HUES64 (cell line): ENCODE results near the gene FAM76A.
A peak's percentile ranks its signal among the peaks of the same experiment; 100 is the strongest.
"Not testable (repeated sequence)": the region's sequence is repeated elsewhere in the genome, so short reads cannot be mapped to it uniquely, and the experiment has no call there.

Experiments used
- H3K27ac ChIP-seq: 2 replicates; pipeline ENCODE4 v1.7.0; 2013; ENCODE audit warnings: low read depth, low read length, inconsistent platforms
- H3K27me3 ChIP-seq: 2 replicates; pipeline ENCODE4 v1.6.1; 2013; ENCODE audit warnings: mild to moderate bottlenecking, low read length; ENCODE audit not compliant: insufficient read depth
- H3K36me3 ChIP-seq: 2 replicates; pipeline ENCODE4 v1.6.1; 2013; ENCODE audit warnings: mild to moderate bottlenecking, low read length; ENCODE audit not compliant: insufficient read depth
- H3K4me1 ChIP-seq: 2 replicates; pipeline ENCODE4 v1.6.1; 2013; ENCODE audit warnings: mild to moderate bottlenecking, low read length, moderate library complexity; ENCODE audit not compliant: insufficient read depth
- H3K4me3 ChIP-seq: 2 replicates; pipeline ENCODE4 v1.5.1; 2013; ENCODE audit warnings: mild to moderate bottlenecking, low read length, moderate library complexity
- H3K9ac ChIP-seq: 2 replicates; pipeline ENCODE4 v1.6.1; 2013; ENCODE audit warnings: mild to moderate bottlenecking, low read depth, low read length
- H3K9me3 ChIP-seq: 2 replicates; pipeline ENCODE4 v1.6.1; 2013; ENCODE audit warnings: low read depth, low read length; ENCODE audit not compliant: insufficient read depth
- WGBS: fragments of 150-250, 120-280 bp; methylation state at CpG from one replicate; pipeline ENCODE4 v1.1.7; 2013; ENCODE audit warnings: missing lambda C conversion rate; 5-methylcytosine and 5-hydroxymethylcytosine counted together

The FAM76A gene

DNA sequence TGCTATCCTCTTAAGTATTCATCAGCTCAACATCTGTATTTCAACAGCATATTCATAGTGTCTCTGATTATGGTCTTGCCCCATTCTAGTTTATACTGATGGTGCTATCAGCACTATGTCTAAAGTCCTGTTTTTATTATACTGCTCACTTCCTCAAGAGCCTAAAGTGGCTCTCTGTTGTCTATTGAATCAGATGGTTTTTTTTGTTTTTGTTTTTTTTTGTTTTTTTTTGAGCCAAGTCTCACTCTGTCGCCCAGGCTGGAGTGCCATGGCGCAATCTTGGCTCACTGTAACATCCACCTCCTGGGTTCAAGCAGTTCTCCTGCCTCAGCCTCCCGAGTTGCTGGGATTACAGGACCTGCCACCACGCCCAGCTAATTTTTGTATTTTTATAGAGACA lies 53.4 kb downstream of the FAM76A start:
- Histone ChIP-seq H3K4me1 (peaks cover 2% of the 10 kb centered on the region; the same call in 1 of the 2 replicates), H3K27me3 (no peaks in the 10 kb centered on the region), H3K9me3 (no peaks in the 10 kb centered on the region), H3K9ac (no peak overlapping the region), H3K4me3 (no peak overlapping the region), H3K27ac (no peak overlapping the region), H3K36me3 (no peaks in the 10 kb centered on the region)
- WGBS, result 93% methylated on average over 4 of the region's 4 CpGs

DNA sequence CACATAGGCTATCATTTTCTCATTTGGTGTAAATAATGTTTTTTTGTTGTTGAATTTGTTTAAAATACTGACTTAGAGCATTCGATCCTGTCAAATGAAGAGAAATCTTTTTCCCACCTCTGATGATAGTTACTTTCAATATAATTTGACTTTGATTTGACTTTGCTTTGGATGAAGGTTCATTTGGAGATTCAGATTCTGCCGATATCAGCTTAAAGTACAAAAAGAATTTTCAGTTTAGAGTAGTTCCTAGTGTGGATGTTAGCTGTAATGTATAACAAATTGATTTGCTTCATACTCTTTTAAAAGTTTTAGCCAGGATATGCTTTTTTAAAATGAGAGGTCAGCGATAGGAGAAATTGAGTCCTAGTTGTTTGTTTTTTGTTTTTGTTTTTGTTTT lies 57.2 kb downstream of the FAM76A start:
- 92% methylated on average over 3 of the region's 3 CpGs for WGBS
- H3K4me1 ChIP-seq, result no peaks in the 10 kb centered on the region

DNA sequence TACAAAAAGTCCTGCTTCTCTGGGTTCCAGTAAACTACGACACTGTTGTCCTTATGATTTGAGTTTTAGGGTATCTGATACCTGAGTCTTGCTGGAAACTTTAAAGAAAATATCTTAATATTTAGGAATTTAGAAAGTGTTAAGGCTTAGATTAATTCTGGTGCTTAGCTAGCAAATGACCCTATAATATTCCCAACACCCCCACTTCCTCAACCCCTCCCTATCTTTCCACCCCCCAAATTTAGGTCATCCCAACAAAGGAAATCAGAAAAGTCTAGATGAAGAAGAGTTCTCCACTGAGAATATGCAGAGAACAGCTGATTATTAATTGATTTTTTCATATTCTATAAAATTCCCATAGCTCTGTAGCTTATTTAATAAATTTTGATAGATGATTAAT lies 58.9 kb downstream of the FAM76A start:
- no peak overlapping the region for H3K9ac ChIP-seq
- no peak overlapping the region for H3K27ac ChIP-seq
- no peaks in the 10 kb centered on the region for H3K36me3 ChIP-seq
- H3K4me3 ChIP-seq, result no peak overlapping the region
- no peaks in the 10 kb centered on the region for H3K27me3 ChIP-seq
- H3K9me3 ChIP-seq, result no peaks in the 10 kb centered on the region
- H3K4me1 ChIP-seq, result no peaks in the 10 kb centered on the region
- WGBS, result 92% methylated on average over 1 of the region's 1 CpG

More for the DNA sequence above, 57.2 kb downstream of the FAM76A start:
- Histone ChIP-seq H3K9ac (no peak overlapping the region), H3K27me3 (no peaks in the 10 kb centered on the region), H3K36me3 (no peaks in the 10 kb centered on the region), H3K9me3 (no peaks in the 10 kb centered on the region), H3K4me3 (no peak overlapping the region), H3K27ac (no peak overlapping the region)

DNA sequence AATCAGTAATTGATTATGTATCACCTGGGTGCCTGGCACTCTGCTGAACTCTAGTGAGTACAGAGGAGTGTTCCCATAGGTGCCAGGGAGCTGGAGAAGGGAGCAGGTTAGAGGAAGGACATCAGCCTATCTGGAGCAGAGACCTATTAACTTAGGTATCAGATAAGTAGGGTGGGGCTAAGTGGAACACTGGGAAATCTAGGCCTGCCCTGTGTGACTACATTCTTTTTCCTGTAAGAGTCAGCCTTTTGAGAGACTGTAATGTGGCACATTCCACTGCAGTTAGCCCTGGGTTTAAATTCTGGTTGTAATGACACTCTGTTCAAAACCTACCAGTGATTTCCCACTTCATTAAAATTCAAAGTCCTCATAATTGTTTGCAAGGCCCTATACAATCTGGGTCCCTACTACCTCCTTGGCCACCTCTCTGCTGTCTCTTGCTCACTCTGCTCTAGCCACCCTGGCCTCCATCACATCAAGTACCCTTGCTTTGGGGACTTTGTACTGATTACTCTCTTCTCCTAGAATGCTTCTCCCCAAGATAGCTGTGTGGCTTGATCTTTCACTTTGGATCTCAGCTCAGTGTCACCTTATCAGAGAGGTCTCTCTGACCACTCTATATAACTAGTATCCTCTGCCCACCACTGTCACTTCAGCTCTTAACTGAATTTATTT lies 60.2 kb downstream of the FAM76A start:
- peaks cover 5% of the 10 kb centered on the region; the same call in 1 of the 2 replicates for H3K36me3 ChIP-seq
- no peak overlapping the region for H3K4me3 ChIP-seq
- no peaks in the 10 kb centered on the region for H3K9me3 ChIP-seq
- H3K27ac ChIP-seq, result no peak overlapping the region
- no peaks in the 10 kb centered on the region for H3K4me1 ChIP-seq
- H3K9ac ChIP-seq, result no peak overlapping the region
- H3K27me3 ChIP-seq, result no peaks in the 10 kb centered on the region

DNA sequence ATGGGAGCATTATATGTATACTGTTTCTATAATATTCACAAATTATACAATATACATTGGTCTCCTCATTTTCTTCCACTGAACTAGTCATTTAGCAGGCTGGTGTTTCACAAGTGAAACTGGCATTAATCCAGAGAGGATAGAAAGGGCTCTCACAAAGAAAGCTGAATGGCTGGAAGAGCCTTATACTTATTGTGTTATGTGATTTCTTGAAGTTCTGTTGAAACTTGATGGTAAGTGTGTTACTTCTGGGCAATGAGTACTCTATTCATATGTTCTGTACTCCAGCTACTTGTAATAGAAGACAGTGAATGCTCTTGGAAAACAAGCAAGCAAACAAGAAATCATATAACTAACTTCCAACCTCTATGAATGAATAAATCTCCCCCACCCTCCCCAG lies 62.1 kb downstream of the FAM76A start:
- Histone ChIP-seq H3K4me3 (no peak overlapping the region), H3K27ac (no peak overlapping the region), H3K27me3 (no peaks in the 10 kb centered on the region), H3K9me3 (no peaks in the 10 kb centered on the region), H3K4me1 (no peaks in the 10 kb centered on the region), H3K9ac (no peak overlapping the region), H3K36me3 (peaks cover 5% of the 10 kb centered on the region; the same call in 1 of the 2 replicates)

DNA sequence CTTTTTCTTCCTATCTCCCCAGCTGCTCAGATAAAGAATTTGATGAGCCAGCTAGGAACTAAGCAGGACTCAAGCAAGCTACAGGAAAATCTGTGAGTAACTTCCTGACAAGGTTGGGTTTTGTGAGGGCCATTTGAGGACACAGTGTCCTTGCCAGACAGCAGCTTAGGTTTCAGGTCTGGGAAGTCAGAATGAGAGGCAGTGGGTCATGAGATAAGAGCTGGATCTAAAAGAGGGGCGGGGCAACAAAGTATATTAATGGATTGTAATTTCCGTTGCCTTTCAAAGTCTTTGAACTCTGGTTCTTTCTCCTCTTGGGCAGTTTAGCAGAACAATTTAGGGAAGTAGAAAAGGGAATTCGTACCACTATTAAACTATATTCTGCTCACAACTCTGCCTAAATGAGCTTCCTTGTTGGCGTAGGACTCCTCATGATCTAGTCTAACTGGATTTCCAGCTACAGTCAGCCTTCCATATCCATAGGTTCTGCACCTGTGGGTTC lies 63.8 kb downstream of the FAM76A start:
- H3K9ac ChIP-seq, result no peak overlapping the region
- H3K9me3 ChIP-seq, result no peaks in the 10 kb centered on the region
- H3K27me3 ChIP-seq, result no peaks in the 10 kb centered on the region
- H3K27ac ChIP-seq, result no peak overlapping the region
- no peak overlapping the region for H3K4me3 ChIP-seq
- H3K36me3 ChIP-seq, result peaks cover 15% of the 10 kb centered on the region; the same call in 1 of the 2 replicates
- 96% methylated on average over 4 of the region's 4 CpGs for WGBS
- no peaks in the 10 kb centered on the region for H3K4me1 ChIP-seq

DNA sequence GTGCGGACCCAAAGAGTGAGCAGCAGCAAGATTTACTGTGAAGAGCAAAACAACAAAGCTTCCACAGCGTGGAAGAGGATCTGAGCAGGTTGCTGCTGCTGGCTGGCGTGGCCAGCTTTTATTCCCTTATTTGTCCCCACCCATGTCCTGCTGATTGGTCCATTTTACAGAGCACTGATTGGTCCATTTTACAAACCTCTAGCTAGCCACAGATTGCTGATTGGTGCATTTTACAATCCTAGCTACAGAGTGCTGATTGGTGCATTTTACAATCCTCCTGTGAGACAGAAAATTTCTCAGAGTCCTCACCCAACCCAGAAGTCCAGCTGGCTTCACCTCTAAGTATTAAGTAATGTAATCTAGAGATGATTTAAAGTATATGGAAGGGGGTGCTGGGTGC lies 64.5 kb downstream of the FAM76A start:
- not testable (repeated sequence) for H3K27me3 ChIP-seq, H3K4me3 ChIP-seq, H3K27ac ChIP-seq, H3K9me3 ChIP-seq, H3K9ac ChIP-seq, H3K4me1 ChIP-seq
- peaks cover 18% of the 10 kb centered on the region; the same call in 1 of the 2 replicates for H3K36me3 ChIP-seq
- 96% methylated on average over 3 of the region's 3 CpGs for WGBS

DNA sequence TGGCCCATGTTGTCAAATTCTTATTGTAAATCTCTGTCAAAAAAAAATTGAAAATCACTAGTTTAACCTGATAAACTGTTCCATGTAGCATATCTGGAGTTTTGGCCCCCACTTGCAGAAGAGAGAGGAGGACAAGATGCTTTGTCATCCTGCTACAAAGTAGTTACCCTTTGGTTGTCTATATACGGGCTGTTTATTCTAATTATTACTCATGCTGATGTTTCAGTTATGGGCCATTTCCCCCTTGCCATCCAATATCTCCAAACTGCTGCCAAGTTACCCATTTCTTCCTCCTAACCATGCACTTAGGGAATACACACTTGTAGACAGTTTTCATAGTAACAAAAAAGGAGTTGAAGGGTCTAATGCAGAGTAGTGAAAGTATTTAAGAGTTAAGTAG lies 69.8 kb downstream of the FAM76A start:
- 100% methylated on average over 1 of the region's 1 CpG for WGBS
- Histone ChIP-seq H3K4me1 (no peaks in the 10 kb centered on the region), H3K36me3 (peaks cover 24% of the 10 kb centered on the region), H3K9me3 (no peaks in the 10 kb centered on the region), H3K4me3 (no peak overlapping the region), H3K9ac (no peak overlapping the region), H3K27ac (no peak overlapping the region), H3K27me3 (no peaks in the 10 kb centered on the region)

DNA sequence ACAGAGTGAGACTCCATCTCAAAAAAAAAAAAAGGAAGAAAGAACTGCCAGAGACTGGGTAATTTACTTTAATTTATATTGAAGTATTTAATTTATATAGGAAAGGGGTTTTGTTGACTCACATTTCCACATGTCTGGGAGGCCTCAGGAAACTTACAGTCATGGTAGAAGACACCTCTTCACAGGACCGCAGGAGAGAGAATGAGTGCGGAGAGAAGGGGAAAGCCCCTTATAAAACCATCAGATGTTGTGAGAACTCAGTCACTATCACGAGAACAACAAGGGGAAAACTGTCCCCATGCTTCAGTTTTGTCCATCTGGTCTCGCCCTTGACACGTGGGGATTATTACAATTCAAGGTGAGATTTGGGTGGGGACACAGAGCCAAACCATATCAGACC lies 79.0 kb downstream of the FAM76A start:
- no peak overlapping the region for H3K9ac ChIP-seq
- H3K27me3 ChIP-seq, result no peaks in the 10 kb centered on the region
- no peak overlapping the region for H3K4me3 ChIP-seq
- H3K4me1 ChIP-seq, result peaks cover 15% of the 10 kb centered on the region
- H3K36me3 ChIP-seq, result peaks cover 30% of the 10 kb centered on the region
- H3K9me3 ChIP-seq, result no peaks in the 10 kb centered on the region
- 95% methylated on average over 5 of the region's 5 CpGs for WGBS
- H3K27ac ChIP-seq, result no peak overlapping the region

DNA sequence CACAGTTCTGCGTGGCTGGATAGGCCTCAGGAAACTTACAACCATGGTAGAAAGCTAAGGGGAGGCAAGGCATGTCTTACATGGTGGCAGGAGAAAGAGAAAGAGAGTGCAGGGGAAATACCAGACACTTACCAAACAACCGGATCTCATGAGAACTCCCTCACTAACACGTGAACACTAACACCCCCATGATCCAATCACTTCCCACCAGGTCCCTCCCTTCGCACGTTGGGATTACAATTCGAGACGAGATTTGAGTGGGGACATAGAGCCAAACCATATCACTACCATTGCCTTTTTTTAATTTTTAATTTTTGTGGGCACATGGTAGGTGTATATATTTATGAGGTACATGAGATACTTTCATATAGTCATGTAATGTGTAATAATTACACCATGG lies 81.0 kb downstream of the FAM76A start:
- Histone ChIP-seq H3K4me1 (peaks cover 15% of the 10 kb centered on the region), H3K27ac (no peak overlapping the region; the same call in 1 of the 2 replicates), H3K9me3 (no peaks in the 10 kb centered on the region), H3K36me3 (peaks cover 26% of the 10 kb centered on the region), H3K27me3 (no peaks in the 10 kb centered on the region), H3K9ac (no peak overlapping the region), H3K4me3 (no peak overlapping the region)
- 91% methylated on average over 7 of the region's 7 CpGs for WGBS

DNA sequence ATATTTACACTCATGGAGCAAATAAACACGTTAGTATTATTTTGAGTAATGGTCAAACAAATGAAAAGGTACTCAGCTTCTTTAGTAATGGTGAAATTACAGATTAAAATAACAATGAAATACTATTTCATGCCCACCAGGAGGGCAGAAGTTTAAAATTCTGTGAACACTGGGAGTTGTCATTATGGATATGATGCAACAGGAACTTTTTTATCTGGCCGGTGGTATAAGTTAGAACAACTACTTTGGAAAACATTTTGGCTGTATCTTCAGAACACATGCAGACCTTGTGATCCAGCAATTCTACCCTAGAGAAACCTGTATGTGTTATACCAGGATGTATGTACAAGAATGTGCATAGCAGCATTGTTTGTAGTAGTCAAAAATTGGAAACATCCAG lies 81.6 kb downstream of the FAM76A start:
- 68% methylated on average over 2 of the region's 2 CpGs for WGBS
- Histone ChIP-seq H3K36me3 (peaks cover 19% of the 10 kb centered on the region), H3K4me3 (no peak overlapping the region), H3K9me3 (no peaks in the 10 kb centered on the region), H3K9ac (peak overlapping the region; percentile 52; the same call in 1 of the 2 replicates), H3K27ac (peak overlapping the region; percentile 24; the same call in 1 of the 2 replicates), H3K4me1 (peaks cover 15% of the 10 kb centered on the region), H3K27me3 (no peaks in the 10 kb centered on the region)

DNA sequence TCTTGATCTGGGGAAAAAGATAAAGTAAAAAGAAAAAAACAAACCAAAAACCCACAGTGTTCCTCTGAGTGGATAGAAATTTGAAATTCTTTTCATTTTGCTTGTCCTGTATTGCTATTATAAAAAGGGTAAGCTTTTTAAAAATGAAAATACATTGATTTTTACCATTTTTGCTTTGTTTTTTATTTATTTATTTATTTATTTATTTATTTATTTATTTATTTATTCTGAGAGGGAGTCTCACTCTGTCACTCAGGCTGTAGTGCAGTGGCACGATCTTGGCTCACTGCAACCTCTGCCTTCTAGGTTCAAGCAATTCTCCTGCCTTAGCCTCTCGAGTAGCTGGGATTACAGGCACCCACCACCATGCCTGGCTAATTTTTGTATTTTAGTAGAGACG lies 82.4 kb downstream of the FAM76A start:
- 85% methylated on average over 3 of the region's 3 CpGs for WGBS
- not testable (repeated sequence) for H3K27ac ChIP-seq

More for the DNA sequence above, 82.4 kb downstream of the FAM76A start:
- not testable (repeated sequence) for H3K9me3 ChIP-seq, H3K4me3 ChIP-seq, H3K27me3 ChIP-seq, H3K9ac ChIP-seq
- H3K4me1 ChIP-seq, result peaks cover 15% of the 10 kb centered on the region
- H3K36me3 ChIP-seq, result peaks cover 13% of the 10 kb centered on the region
